GM21786 (cell line): ENCODE results near the gene FAM83F.

ENCODE experiments used
- ATAC-seq: cut with Tn5 transposase; IDR thresholded peaks from one replicate; pipeline ENCODE4 v1.9.1; 2021; ENCODE audit not compliant: unreplicated experiment

Gene FAM83F

GRCh38 chr22:40056154-40056553 is 61.4 kb downstream of the FAM83F start:
- ATAC-seq: no peak

GRCh38 chr22:40056559-40056958 is 61.8 kb downstream of the FAM83F start:
- ATAC-seq: no peak

- no peak for ATAC-seq
Observed at GRCh38 chr22:40057652-40058051, 62.9 kb downstream of the FAM83F start.

GRCh38 chr22:40058265-40058664 is 63.5 kb downstream of the FAM83F start:
- no peak for ATAC-seq

- no peak for ATAC-seq
Observed at GRCh38 chr22:40065981-40066380, 71.2 kb downstream of the FAM83F start.

GRCh38 chr22:40067639-40068038 is 72.9 kb downstream of the FAM83F start:
- ATAC-seq: no peak

- no peak for ATAC-seq
Observed at GRCh38 chr22:40070701-40071100, 75.9 kb downstream of the FAM83F start.

GRCh38 chr22:40071720-40072119 is 77.0 kb downstream of the FAM83F start:
- ATAC-seq: no peak

GRCh38 chr22:40076702-40077645 is 82.2 kb downstream of the FAM83F start:
- no peak for ATAC-seq

- no peak for ATAC-seq
Observed at GRCh38 chr22:40077646-40078016, 82.9 kb downstream of the FAM83F start.

- no peak for ATAC-seq
Observed at GRCh38 chr22:40081662-40082061, 86.9 kb downstream of the FAM83F start.

- no peak for ATAC-seq
Observed at GRCh38 chr22:40082184-40082583, 87.4 kb downstream of the FAM83F start.

- ATAC-seq: no peak
Observed at GRCh38 chr22:40083794-40084193, 89.0 kb downstream of the FAM83F start.

- no peak for ATAC-seq
Observed at GRCh38 chr22:40084246-40084645, 89.5 kb downstream of the FAM83F start.

GRCh38 chr22:40088818-40089217 is 94.1 kb downstream of the FAM83F start:
- ATAC-seq: no peak
